HK-2 (cell line): Measurements from ENCODE around the gene ZNF333.

Experiments
- DNase-seq: peaks from one replicate; pipeline ENCODE4 v3.0.0-alpha.2; 2018; ENCODE audit not compliant: unreplicated experiment

ZNF333 gene

DNA sequence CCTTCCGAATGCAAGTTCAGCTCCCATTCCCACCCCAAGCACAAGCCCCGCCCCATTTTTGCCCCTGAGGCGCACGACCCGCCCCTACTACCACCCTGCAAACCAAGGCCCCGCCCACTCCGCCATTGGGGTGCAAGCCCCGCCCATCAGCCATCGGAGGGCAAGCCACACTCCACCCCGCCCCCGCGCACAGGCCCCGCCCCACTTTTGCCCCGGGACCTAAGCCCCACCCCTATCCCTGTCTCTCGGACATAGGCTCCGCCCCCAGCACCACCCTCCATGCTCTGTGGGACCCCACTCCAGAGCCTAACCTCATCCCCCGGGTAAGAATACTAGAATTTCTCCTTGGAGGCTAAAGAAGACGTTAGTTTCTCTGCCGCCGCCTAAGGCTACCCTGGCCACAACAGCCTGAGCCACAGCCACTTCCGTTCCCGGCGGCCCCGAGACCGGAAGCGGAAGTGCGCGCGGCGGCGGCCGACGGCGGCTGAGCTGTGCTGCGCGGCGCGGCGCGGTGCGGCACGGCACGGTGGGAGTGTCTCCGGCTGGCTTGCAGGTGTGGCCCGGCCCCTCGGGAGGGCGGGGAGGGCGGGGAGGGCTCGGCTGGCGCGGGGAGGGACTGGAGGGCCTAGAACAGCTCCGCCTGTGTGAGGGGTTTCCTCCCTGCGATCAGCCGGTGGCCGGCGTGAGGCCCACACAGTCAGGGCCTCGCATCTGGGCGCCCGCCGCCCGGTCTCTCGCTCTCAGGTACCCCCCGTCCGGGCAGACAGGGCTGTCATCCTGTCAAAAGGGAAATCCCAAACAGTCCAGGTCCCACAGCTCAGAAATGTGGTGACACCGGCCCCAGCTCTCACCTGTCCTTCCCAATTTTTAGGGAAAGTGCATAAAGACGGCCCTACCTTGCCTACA is at the start of gene ZNF333:
Gene ZNF333 (plus strand): TSS at position 451 of the 906 bp plus-strand sequence. CDS start 3,444 bp downstream, outside the sequence.
- peak; percentile 95 for DNase-seq

DNA sequence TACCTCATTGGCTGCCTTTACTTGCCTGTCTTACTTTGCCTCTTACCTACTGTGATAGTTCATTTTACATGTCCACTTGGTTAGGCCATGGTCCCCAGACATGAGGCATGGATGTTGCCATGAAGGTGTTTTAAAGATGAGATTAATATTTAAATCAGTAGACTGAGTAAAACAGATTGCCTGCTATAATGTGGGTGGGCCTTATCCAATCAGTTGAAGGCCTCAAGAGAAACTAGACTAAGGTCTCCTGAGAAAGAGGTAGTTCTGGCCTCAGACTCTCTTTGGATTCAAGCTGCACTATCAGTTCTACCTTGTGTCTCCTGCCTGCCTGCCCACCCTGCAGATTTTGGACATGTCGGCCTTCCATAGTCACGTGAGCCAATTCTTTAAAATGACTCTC is 41.3 kb upstream of the ZNF333 start:
- no peak for DNase-seq

DNA sequence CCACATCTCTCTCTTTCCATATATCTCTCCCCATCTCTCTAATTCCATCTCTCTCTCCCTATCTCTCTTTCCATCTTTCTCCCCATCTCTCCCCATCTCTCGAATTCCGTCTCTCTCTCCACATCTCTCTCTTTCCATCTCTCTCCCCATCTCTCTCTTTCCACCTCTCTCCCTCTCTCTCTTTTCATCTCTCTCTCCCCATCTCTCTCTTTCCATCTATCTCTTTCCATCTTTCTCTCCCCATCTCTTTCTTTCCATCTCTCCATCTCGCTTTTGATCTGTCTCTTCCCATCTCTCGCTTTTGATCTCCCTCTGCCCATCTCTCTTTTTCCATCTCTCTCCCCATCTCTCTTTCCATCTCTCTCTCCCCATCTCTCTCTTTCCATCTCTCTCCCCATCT is 40.8 kb upstream of the ZNF333 start:
- DNase-seq = no peak

DNA sequence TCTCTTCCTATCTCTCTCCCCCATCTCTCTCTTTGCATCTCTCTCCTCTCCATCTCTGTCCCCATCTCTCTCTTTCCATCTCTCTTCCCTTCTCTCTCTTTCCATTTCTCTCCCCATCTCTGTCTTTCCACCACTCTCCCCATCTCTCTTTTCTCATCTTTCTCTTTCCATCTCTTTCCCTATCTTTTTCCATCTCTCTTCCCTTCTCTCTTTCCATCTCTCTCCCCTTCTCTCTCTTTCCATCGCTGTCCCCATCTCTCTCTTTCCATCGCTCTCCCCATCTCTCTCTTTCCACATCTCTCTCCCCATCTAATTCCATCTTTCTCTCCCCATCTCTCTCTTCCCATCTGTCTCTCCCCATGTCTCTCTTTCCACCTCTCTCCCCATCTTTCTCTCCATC is 39.7 kb upstream of the ZNF333 start:
- DNase-seq = no peak

DNA sequence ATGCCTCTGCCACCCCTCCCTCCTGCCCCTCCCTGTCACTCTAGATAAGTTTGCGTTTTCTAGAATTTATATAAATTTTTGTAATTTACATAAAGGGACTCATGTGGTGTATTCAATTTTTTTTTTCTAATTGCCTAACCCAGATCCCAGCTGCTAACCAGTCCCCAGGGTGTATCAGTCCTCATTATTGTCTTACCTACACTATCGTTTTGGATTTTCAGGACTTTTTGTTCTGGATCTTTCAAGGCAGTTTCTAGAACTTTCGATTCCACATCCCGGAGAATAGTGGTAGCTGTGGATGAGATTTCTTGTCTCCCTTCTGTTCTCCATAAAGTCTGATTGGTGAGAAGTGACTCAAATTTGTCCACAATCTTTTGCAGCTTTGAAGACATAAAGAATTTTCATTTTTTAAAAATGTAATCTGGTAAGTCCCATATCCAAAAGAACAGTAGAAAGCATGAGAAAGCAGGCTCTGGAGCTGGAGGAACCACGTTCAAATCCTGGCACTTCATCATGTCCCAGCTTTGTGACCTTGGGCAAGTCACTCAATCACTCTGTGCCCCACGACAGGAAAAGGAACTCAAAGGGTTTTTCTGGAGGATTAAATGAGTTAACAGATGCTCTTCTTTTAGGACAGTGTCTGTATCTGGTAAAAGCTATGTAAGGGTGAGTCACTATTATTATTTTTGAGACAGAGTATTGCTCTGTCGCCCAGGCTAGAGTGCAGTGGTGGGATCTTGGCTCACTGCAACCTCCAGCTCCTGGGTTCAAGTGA is 34.9 kb upstream of the ZNF333 start:
- no peak for DNase-seq

DNA sequence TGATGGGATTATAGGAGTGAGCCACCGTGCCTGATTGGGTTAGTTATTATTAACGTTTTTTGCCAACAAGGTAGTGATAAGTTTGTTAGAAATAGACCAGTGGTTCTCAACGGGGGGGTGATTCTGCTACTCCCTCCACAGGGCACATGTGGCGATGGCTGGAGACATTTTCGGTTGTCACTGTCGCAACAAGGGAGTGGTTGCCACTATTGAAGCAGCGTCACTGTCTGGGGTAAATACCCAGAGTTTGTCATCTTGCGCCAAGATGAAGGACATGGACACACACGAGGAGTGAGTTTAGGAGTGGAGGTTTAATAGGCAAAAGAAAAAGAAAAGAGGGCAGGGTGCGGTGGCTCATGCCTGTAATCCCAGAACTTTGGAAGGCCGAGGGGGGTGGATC is 34.1 kb upstream of the ZNF333 start:
- no peak for DNase-seq

DNA sequence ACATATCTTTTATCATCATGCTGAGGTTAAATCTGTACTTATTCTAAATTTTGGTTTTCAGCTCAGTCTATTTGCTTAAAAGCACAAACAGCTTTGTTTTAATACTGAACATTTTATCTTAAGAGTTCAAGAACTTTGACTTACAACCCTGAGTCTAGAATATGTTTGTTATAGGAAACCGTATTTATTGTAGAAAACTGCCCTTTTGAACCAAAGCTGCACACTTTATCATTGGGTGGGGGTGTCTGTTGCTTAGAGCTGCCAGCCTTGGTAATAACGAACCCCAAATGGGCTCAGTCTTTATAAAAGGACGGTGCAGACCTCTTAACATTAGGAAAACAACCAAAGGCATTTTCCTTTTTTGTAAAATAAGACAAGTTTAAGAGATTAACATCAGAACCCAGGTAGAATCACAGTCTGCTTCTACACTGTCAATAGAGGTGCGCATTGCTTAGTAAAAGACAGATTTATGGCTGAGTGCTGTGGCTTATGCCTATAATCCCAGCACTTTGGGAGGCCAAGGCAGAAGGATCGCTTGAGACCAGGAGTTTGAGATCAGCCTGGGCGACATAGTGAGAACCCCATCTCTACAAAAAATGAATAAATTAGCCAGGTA is 29.9 kb upstream of the ZNF333 start:
- DNase-seq = no peak

DNA sequence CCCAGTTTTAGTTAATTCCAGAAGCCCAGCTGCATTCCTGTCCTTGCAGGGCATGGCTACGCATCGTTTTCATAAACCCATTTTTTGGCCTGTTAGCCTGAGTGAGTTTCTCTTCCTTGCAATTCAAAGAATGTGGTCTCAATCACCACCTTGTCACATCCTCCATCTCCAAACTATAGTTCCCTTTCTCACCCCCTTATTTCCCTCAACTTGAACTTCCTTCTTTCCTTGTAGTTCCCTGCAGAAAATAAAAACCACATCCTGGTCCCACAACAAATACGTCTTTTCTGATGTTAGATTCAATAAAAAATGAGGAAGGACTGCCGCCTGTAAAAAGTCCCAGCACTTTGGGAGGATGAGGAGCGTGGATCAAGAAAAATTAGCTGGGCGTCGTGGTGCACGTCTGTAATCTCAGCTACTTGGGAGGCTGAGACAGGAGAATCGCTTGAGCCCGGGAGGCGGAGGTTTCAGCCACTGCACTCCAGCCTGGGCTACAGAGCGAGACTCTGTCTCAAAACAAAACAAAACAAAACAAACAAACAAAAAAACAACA is 28.4 kb upstream of the ZNF333 start:
- no peak for DNase-seq

DNA sequence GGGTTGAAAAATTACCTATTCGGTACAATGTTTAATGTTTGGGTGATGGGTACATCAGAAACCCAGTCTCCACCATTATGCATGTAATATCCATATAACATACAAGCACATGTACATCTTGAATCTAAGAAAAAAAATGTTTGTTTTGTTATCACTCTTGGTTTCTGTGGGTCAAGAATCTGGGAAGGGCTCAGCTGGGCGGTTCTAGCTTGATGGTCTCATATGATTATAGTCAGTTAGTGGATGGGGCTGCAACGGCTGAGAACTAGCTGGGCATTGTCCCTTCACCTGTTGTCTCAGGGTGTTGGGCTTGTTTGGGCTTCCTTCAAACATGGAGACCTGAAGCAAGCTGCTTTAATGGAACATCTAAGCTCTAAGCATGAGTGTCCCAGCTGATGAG is 19.9 kb upstream of the ZNF333 start:
- DNase-seq = no peak

DNA sequence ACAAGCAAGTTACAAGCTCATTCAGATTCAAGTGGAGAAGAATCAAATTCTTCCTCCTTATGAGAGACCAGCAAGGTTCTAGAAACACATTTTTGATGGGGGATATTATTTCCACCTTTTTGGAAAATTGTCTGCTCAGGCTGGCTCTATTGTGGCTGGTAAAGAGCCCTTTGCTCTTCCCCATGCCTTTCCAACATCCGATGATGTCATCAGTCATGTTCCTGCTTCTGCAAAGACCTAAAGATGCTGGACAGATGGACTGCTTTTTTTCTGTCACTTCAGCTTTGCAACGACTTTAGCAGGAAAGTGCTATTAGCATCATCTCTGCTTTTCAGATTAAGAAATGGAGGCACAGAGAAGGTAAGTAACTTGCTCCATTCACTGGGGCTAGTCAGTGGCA is 19.4 kb upstream of the ZNF333 start:
- no peak for DNase-seq

DNA sequence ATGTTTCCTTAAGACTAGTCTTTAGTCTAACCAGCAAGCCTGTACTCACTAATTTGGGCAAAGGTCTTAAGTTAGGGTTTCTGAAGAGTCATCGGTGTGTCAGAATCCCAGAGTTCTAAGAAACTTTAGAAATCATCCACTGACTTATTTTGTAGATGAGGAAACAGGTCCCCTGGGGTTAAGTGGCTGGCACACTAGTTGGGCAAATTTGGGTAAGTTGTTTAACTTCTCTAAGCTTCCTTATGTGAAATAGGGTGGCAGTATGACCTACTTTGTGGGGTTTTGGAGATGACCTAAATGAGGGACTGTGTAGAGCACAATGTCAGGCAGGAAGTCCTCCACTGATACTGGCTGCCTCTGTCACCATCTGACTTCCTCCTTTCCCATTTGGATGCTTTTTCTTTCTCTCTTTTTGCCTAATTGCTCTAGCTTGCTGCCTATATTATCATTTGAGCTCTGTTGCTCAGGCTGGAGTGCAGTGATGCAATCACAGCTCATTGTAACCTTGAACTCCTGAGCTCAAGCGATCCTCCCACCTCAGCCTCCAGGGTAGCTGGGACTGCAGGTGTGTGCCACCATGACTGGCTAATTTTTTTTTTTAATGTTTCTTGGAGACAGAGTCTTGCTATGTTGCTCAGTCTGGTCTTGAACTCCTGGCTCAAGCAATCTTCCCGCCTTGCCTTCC is 17.5 kb upstream of the ZNF333 start:
- no peak for DNase-seq

DNA sequence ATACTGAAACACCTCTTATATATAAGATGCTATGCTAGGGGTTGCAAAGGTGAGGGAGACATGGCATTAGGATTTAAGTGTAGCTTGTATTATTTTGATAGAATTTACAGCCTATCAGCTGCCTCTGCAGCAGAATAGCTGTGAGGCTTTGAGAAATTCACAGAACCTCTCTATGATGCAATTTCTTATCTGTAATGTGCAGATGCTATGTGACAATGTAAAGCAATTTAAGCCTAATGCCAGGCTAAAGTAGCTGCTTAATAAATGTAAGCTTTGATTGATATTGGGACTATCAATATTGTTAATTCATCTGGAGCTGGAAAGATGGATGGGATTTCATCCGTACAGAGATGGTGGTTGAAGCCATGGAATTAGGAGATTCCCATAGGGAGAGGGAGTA is 16.8 kb upstream of the ZNF333 start:
- no peak for DNase-seq

DNA sequence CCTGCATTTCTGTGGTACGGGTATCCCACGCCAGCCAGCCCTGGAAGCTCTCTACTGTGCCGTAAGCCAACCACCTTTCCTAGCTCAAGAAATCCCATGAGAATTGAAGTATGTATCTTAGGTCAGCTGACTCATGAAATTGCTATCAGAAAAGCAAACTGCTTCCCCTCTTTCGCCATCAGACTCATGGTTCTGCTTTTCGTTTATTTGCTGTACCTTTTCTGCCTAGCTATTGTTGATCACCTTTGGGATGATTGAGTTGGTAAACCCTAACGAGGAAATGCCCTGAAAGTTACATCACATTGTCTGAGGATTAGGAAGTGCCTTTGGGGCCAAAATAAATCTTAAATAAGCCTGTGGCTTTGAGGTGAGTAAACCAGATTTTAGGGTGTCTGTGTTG is 15.1 kb upstream of the ZNF333 start, which contains the start of gene ADGRE3:
Gene ADGRE3 (minus strand): TSS at position 81 of the 400 bp plus-strand sequence. CDS start 74 bp downstream, at position 7.
- DNase-seq = no peak

DNA sequence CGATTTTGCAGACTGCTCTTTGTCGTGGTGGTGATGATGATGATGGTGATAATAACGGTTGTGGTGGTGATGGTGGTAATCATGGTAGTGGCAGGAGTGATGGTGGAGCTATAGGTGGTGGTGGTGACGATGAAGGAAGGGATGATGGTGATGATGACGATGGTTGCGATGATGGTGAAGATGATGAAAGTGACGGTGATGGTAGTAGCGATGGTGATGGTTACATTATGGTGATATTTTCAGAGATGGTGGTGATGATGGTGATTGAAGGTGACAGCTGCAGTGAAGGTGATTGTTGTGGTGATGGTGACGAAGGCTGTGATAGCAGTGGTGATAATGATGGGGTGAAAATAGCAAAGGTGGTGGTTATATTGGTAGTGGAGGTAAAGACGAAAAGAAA is 13.1 kb upstream of the ZNF333 start:
- no peak for DNase-seq

DNA sequence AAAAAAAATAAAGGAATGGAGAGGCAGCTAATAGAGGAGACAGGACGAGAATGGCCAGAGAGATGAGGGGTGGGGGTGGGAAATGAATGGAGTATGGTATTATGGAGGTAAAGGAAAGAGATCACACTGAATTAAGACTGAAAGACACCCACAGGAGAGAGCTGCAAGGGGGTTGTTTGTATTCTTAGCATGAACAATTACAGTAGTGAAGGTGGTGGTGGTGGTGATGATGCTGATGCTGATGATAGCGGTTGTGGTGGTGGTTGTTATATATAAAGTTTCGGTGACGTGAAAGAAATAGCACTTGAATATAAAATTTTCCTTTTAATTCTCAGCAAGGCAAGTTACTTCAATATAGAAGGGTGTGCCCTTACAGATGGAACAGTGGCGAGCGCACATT is 12.4 kb upstream of the ZNF333 start:
- no peak for DNase-seq

DNA sequence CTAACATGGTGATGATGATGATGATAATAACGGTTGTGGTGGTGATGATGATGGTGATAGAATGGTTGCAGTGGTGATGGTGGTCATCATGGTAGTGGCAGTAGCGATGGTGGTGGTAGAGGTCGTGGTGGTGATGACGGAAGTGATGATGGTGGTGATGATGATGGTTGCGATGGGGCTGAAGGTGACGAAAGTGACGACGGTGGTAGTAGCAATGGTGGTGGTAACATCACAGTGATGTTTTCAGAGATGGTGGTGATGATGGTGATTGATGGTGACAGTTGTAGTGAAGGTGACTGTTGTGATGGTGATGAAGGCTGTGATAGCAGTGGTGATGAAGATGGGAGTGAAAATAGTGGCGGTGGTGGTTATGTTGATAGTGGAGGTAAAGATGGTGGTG is 11.6 kb upstream of the ZNF333 start:
- DNase-seq = no peak

DNA sequence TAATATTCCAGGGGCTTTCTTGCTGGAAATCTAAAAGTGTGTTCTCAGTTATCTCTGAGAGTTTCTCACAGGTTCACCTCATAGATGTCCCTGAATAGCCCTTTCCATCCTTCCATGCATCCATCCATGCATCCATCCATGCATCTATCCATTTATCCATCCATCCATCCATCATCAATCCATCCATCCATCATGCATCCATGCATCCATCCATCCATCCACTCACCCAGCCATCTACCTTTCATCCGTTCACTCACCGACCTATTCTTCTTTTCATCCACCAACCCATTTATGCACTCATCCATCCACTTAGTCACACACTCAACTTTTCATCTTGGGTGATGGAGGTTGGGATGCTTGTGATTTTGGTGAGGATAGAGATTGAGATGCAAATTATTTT is 7.8 kb upstream of the ZNF333 start:
- DNase-seq = no peak

DNA sequence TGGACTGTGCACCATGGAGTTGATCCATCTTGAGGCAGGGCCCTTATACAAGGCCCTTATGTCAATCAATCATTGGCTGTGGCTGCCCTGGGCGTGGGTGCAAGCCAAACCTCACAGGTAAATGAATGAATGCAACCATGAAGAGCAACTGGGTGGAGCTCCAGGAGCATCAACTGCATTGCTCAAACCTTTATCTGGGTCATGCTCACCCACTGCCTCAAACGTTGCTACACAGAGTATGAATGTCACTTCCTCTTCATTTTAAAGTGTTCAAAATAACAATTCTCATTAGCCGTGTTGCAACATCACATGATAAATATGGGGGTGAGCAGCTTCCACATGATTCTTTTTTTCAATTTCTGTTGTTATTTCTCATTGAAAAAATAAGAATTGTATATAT is 6.4 kb upstream of the ZNF333 start:
- DNase-seq = no peak

DNA sequence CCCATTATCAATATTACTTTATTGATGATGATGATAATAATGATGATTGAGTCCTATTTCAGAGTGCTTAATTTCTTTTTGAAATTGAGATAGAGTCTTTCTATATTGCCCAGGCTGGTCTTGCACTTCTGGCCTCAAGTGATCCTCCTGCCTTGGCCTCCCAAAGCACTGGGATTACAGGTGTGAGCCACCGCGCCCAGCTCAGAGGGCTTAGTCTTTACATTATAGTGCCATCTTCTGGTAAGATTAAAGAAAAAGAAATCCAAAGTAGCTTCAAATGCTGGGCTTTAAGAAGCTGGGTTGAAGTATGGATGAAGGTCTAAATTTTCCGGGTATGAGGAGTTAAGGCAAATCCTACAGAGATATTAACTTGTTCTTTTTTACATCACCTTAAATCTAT is 3.4 kb upstream of the ZNF333 start:
- no peak for DNase-seq

DNA sequence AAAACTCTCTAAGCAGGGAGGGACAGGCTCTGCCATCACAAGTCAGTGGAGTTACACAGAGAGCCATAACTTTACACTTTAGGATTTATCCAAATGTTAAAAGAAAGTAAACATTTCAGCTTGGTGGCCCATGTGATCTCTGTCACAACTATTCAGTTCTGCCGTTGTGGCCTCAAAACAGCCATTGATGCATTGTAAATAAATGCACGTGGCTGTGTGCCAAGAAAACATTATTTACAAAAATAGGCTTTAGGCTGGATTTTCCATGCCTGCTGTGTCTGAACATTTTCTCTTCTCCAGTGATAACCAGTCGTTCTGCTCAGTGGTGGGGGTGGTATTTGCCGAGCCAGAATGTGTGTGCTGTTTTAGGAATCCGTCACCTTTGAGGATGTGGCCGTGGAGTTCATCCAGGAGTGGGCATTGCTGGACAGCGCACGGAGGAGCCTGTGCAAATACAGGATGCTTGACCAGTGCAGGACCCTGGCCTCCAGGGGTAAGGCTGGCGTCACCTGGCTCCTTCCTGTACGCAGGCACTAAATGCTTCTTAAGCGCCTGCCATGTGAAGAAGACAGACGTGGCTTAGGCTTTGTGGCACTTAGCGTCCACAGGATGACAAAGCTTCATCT is 4.9 kb downstream of the ZNF333 start:
- DNase-seq = no peak

DNA sequence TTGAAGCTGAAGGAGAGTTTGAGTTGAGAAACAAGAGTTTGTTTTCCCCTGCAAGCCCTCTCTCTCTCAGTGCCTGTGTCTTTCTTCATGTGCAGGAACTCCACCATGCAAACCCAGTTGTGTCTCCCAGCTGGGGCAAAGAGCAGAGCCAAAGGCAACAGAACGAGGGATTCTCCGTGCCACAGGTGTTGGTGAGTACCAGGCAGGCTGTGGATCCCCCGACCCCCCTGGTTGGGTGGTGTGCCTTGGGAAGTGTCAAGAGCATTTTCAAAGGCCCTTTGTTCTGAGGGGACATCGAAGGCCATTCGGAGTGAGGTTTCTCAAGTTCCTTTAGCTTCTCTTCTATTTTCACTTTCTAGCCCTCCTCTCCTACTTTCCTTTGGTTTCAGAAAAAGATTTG is 5.6 kb downstream of the ZNF333 start:
- no peak for DNase-seq
